Inferior parietal cortex (tissue), 1 donor: ENCODE data around the gene NME7.

Experiments
- DNase-seq: peaks from one replicate; pipeline ENCODE4 v3.0.0-alpha.2; 2016; ENCODE audit errors: extremely low spot score

The NME7 gene

GRCh38 chr1:169106921-169107602 lies 260.5 kb downstream of the NME7 start:
- DNase-seq, result no peak

- DNase-seq, result peak; percentile 89
Observed at GRCh38 chr1:169106095-169106920, 261.3 kb downstream of the NME7 start, which contains the start of gene ATP1B1. Gene ATP1B1 (plus strand): TSS chr1:169106690. CDS start chr1:169106830, 140 bp downstream.

GRCh38 chr1:169105434-169106094 lies 262.0 kb downstream of the NME7 start:
- DNase-seq, result no peak

DNA sequence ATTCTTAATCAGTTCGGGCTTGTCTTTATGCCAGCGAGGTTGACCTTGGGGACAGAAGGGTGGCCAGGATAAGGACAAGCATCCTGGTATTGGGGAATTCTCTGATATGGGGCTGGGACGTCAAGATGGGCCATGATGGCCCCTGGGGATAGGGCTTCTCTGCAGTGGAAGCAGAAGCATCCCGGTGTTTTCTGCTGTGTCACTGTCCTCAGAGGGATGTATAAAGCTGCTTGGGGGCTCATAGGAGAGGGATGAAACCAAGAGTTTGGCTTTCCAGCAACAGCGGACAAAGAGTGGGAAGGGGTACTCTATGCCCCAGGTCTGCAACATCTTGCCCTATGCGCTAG lies 262.5 kb downstream of the NME7 start:
- no peak for DNase-seq

- no peak for DNase-seq
Observed at GRCh38 chr1:169103480-169103893, 264.1 kb downstream of the NME7 start.

DNA sequence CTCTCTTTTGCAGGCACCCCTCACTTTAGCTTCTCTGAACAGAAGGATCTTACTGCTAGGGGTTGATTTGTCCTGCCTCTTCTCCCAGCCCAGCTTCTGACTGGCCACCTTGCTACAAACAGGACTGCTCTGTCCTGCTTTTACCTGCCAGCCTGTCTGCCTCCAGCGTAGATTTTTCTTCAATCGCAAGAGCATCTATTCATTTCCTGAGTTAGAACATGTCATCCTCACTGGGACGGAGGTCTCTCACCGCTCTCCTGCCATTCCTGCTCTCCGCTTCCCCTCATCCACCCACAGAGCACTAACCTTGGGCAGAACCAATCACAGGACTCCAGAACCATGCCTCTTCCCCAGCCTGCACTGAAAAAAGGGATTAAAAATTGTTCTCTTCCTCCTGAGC lies 264.6 kb downstream of the NME7 start:
- no peak for DNase-seq

DNA sequence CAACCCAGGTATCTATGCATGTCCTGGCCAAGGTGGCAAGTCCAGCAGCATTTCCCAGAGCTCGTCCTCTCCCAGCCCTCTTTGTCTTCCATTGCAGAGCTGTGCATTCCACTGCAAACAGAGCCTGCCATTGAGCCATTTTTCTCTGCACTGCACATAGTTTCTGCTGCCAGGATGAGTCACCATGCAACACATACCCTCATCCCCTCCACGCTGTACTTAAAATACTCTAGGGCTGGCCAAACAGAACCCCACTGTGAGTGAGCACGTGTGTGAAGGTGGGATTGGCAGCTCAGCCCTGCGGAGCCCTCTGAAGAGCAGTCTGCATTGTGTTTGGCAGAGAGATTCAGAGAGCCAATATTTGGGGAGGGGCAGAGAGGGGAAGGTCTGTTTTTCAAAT lies 265.0 kb downstream of the NME7 start:
- no peak for DNase-seq

GRCh38 chr1:169100651-169101088 lies 266.9 kb downstream of the NME7 start:
- DNase-seq, result no peak

GRCh38 chr1:169100208-169100607 lies 267.4 kb downstream of the NME7 start:
- no peak for DNase-seq

- DNase-seq, result no peak
Observed at GRCh38 chr1:169099561-169099960, 268.0 kb downstream of the NME7 start.

DNA sequence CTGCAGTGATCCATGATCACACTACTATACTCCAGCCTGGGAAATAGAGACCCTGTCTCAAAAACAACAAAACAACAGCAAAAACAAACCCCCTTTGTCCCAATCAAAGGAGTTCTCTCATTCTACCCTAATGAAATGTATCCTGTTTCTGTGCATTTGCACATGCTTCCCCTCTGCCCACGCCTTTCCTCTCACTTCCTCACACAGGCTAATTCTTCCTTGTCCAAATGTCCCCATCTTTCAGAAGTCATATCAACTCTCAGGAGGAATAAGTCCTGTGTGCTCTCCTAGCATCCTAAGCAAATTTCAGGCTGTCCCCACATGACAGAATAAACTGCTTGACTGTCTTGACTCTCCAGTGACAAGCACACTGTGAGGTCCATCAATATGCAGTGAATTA lies 269.2 kb downstream of the NME7 start:
- peak; percentile 18 for DNase-seq

- no peak for DNase-seq
Observed at GRCh38 chr1:169094897-169095569, 272.6 kb downstream of the NME7 start.

GRCh38 chr1:169092399-169092798 lies 275.2 kb downstream of the NME7 start:
- no peak for DNase-seq

- DNase-seq, result peak; percentile 56
Observed at GRCh38 chr1:169091480-169091941, 276.1 kb downstream of the NME7 start.

- peak; percentile 48 for DNase-seq
Observed at GRCh38 chr1:169090900-169091311, 276.7 kb downstream of the NME7 start.

- no peak for DNase-seq
Observed at GRCh38 chr1:169090308-169090899, 277.2 kb downstream of the NME7 start.

DNA sequence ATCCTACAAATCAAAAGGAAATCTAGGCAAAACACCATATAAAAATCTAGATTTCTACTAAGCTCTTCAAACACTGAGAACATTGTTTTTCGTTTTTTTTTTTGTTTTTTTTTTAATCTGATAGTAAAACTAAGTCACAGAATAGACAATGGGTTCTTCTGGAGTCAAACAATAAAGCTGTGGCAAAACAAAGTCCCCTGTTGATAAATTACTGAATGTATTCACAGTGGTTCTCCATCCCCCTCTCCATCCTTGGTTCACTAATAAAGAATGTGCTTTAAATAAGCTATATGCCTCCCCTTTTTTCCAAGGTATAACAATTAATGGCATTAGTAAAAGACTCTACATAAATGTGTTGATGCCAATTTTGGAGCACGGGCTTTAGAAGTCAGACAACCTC lies 277.8 kb downstream of the NME7 start:
- peak; percentile 80 for DNase-seq

GRCh38 chr1:169087876-169088275 lies 279.7 kb downstream of the NME7 start:
- peak; percentile 10 for DNase-seq

DNA sequence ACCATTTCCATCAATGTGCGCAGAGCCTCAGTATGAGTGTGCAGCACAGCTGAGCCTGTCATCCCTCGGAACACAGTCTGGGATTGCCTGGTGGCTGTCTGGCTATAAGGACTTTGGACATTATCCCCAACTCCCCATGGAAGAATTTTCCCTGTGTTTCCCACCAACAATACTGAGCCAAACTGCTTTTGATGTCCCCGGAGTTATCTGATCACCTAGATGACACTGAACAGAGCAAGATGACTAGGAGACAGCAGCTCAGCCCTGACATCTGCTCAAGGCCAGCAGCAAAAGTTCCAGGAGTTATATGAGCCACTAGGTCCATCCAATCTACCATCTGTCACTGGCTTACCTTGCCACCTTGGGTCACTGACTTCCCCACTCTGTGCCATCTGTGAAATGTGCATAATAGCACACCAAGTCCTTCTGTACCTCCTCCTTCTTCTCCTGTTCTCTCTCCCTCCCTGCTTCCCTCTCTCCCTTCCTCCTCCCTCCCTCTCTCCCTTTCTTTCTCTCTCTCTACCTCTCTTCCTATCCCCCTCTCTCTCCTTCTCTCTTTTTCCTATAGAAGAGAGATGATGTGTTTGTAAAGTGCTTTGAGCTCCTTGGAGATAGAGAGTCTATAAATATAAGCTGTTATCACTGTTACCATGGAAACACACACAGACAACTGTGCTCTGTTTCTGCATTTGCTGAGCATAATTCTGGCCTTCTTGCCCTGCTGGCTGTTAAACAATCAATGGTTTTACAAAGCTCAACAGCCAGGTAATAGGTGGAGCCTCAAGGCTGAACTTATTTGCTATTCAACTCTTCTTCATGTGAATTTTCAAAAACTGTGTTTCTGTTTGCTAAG lies 280.8 kb downstream of the NME7 start:
- peak; percentile 72 for DNase-seq

DNA sequence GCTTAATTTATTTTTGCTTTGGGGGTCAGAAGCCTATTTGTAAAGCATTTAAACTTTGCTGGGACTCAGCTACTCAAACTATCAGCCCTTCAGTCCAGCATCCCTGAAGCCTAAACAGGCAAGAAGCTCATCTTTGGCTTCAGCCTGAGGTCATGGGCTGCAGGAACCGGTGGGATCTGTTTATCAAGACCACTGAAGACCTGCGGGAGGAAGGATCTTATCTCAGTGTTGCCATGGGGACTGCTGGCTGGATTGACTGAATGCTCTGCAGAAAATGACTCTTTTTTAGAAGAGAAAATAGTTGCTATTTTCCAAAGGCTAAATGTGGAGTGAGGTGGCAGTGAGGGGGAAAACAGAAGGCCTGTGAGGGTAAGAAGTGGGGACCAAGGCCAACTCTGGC lies 281.7 kb downstream of the NME7 start:
- no peak for DNase-seq
